GM21526 (cell line): Measurements from ENCODE around the gene WDR62.

Source experiments
- ATAC-seq: cut with Tn5 transposase; IDR thresholded peaks from one replicate; pipeline ENCODE4 v1.9.1; 2021; ENCODE audit warnings: moderate library complexity; ENCODE audit not compliant: unreplicated experiment, low FRiP score

The WDR62 gene

GRCh38 chr19:36054733-36055686 lies at the start of gene WDR62:
WDR62 (plus strand) TSS chr19:36054897; CDS start chr19:36054972, 75 bp downstream.
- peak; percentile 61 for ATAC-seq

DNA sequence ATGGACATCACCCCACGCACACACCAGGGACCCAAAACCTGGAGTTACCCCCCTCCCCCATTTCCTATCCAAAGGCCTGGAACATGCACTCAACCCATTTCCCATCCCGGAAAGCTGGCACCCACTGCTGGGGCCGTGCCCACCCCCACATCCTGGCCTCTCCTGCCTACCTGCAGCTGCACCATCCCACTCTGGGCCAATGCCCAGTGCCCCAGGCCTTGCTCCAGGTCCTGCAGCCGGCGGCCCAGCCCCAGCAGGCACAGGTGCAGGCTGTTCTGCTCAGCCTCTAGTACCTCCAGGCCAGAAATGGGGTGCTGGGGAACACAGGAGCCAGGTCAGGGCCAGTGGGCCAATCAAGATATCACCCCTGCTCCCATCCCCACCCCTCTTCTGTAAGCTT lies 47.7 kb upstream of the WDR62 start:
- ATAC-seq, result no peak

DNA sequence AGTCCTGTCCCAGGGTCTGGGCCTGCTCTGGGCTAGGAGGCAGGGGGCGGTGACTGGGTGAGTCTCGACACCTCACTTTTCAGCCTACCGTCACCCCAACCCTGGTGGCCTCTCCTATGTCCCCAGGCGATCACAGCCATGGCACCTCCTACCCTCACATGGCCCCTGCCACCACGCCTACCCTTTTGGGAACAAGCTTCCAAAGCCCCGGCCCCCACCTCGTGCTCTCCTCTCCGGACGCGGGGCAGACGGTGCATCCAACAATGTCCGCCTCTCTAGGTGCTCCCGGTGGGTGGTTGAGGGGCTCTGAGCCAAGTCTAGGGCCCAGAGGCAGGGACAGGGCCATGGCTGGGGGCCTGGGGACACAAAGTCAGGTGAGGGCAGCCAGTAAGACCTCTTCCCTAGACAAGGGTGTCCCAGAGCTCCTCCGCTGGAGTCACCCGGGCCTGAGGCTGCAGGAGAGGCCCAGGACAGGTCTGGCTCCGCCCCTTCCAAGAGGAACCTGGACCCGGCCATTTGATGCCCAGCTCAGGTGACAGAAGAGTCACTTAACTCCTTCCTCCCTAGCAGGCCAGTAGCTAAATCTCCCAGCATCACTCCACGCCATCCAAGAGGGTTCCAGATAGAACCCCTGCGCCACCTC lies 46.2 kb upstream of the WDR62 start, which contains the start of gene SYNE4:
Gene SYNE4 (minus strand): TSS at position 478 of the 643 bp plus-strand sequence. CDS start 132 bp downstream, at position 346.
- no peak for ATAC-seq

DNA sequence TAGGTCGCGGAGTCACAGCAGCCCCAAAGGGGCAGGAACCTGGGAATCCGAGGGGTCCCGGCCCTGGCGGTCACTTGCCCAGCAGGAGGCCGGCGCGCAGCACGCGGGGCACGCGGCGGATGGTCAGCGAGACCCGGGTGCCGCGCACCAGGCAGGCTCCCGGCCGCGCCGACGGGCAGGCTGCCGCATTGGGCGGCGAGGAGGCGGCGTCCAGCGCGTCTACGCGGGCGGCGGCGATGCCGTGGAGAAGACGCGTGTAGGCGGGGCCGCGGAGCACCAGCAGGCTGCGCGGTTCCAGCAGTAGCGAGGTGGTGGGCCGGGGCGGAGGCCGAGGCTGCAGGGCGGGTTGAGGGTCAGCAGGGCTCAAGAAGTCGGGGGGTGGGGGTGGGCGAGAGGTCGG lies 45.5 kb upstream of the WDR62 start:
- no peak for ATAC-seq

GRCh38 chr19:36009633-36010379 lies 44.9 kb upstream of the WDR62 start:
- ATAC-seq, result no peak

GRCh38 chr19:36010402-36010801 lies 44.3 kb upstream of the WDR62 start:
- no peak for ATAC-seq

GRCh38 chr19:36013280-36014011 lies 41.3 kb upstream of the WDR62 start:
- ATAC-seq, result no peak

GRCh38 chr19:36014012-36014924 lies 40.4 kb upstream of the WDR62 start, which contains the start of gene ALKBH6:
ALKBH6 (minus strand) TSS chr19:36014213; CDS start chr19:36013397, 816 bp downstream.
- ATAC-seq, result peak; percentile 92

- no peak for ATAC-seq
Measured at GRCh38 chr19:36019061-36019670, 35.5 kb upstream of the WDR62 start.

GRCh38 chr19:36023432-36023831 lies 31.3 kb upstream of the WDR62 start:
- no peak for ATAC-seq

- no peak for ATAC-seq
Measured at GRCh38 chr19:36025541-36025940, 29.2 kb upstream of the WDR62 start.

- no peak for ATAC-seq
Measured at GRCh38 chr19:36026091-36026876, 28.4 kb upstream of the WDR62 start.

DNA sequence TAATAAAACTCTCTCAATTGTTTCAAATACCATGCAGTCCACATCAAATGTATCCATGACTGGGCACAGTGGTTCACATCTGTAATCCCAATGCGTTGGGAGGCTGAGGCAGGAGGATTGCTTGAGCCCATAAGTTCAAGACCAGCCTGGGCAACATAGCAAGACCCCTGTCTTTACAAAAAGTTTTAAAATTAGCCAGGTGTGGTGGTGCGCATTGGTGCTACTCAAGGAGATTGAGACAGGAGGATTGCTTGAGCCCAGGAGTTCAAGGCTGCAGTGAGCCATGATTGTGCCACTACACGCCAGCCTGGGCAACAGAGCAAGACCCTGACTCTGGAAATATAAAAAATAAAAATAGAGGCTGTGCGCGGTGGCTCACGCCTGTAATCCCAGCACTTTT lies 27.0 kb upstream of the WDR62 start:
- no peak for ATAC-seq

GRCh38 chr19:36028313-36029041 lies 26.2 kb upstream of the WDR62 start:
- ATAC-seq, result no peak

GRCh38 chr19:36030264-36031148 lies 24.2 kb upstream of the WDR62 start:
- no peak for ATAC-seq

GRCh38 chr19:36031308-36031707 lies 23.4 kb upstream of the WDR62 start:
- ATAC-seq, result no peak
